Measurements from ENCODE around the gene ROR2.

ROR2 gene

GRCh38 chr9:91603932-91604331 is 346.1 kb downstream of the ROR2 start:
- DNase-seq = no peak

DNA sequence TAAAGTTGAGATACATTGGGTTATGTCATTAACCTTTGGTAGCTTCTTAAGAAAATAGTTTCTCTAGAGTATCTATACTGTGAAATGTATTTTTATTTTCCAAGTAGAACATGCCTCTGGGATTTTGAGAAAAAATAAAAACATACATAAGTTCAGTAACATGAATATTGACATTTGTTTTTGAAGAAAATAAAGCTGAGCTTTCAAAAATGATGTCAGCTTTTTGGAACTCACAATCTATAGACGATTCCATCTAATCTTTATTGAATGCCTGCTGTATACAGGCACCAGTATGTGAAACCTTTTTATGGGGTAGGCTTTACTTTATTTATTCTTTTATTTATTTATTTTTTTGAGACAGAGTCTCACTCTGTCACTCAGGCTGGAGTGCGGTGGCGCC is 350.5 kb downstream of the ROR2 start:
- no peak for DNase-seq

DNA sequence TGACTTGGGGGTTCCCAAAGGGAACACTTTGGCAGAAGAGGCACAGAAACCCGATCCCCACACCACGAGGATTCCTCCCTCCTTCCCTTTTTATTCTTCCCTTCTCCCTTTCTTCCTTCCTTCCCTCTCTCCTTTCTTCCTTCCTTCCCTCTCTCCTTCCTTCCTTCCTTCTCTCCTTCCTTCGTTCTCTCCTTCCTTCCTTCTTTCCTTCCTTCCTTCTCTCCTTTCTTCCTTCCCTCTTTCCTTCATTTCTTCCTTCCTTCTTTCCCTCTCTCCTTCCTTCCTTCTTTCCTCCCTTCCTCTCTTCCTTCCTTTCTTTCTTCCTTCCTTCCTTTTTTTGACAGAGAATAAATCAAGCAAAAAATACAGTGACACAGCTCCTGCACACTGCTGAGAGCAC is 358.4 kb downstream of the ROR2 start:
- DNase-seq = no peak

DNA sequence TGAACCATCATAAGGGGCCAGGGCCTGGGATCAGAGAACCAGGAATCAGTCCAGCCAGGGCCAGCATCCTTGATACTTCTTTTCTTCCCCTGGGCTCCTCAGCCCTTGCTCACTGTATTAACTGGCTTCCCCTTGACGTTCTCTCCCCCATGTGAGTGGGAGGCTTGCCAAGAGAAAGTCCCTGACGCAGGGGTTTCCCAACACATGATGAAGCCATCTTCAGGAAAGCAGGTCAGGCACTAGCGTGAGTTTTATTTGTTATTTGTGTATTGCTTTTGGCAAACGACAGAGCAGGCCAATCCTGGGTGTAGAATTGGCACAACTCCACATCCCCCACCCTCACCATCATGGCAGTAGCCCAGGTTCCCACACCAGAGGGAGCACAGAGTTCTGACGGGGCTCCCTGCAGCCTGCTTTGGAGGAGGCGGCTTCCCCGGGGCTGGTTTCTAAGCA is 360.9 kb downstream of the ROR2 start:
- DNase-seq = no peak

- no peak for DNase-seq
Observed at GRCh38 chr9:91586282-91586681, 363.7 kb downstream of the ROR2 start.

GRCh38 chr9:91583966-91584365 is 366.1 kb downstream of the ROR2 start:
- DNase-seq = no peak

- no peak for DNase-seq
Observed at GRCh38 chr9:91583161-91583875, 366.7 kb downstream of the ROR2 start.

DNA sequence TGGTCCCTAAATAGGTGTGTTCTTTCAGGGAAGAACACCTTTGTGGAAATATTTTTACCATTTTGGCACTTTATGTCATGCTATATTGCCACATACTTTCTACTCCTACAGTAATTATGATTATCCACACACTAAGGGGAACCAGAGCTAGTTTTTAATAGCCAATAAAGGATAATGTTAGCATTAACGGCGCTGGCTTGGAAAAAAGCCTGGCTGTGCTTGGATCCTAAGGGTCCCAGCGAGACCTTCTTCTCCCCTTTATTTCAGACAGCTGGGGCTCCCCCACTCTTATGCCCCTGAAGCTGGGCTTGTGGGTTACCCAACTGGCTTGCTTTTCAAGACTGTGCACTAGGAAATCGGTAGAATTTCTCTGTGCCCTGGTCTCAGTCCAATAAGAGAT is 367.8 kb downstream of the ROR2 start:
- DNase-seq = no peak

DNA sequence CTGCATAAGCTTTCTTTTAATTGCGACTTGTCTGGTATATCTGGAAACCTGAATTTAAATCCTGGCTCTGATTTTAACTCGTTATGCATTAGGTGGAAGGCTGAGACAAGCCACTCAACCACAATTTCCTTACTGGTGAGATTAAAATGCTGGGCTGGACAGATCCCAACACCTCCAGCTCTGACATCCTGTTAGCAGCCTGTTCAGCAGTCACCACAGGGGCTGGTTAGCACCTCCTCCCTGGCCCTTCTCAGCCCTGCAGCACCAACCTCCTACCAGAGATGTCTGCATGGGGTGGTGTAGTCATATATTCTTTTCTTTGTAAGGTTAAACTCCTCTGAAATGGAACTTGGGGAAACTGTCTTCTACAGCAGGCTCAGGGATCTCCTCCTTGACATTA is 369.9 kb downstream of the ROR2 start:
- DNase-seq = no peak

GRCh38 chr9:91578911-91579310 is 371.1 kb downstream of the ROR2 start:
- DNase-seq = no peak

DNA sequence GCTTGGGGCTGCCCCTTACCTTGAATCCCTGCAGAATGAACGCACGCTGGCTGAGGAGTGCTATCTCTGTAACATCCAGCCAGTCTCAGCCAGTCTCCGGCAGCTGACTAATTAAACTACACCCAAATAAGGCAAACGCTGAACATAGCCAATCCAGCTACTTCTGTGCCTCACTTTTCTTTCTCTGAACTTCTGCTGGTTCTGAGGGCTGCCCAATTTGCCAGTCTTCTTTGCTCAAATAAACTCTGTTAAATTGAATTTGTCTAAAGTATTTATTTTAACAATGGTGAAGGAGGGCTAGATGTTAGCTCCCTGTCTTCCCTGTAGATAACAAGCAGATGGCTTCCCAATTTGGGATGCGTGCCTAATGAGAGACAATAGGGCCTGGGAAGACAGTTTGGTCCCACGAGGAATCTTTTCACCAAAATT is 372.4 kb downstream of the ROR2 start:
- DNase-seq = no peak

- no peak for DNase-seq
Observed at GRCh38 chr9:91572811-91573210, 377.2 kb downstream of the ROR2 start.

DNA sequence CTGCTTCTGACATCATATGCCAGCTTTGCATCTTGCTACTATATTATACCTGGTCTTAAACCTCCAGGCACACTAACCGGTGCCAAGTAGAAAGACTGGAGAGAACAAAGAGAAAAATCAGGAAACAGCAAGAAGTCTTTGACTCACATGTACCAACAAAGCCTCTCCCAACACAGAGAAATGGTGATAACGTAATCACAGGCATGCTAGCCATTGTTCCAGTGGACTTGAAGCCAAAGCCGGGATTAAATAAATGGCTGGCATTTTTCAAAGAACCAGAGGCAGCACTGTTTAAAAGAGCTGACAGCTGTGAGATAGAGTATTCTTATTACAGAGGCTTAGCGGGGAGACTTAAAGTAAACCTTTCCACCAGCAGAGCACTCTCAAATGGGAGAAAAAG is 378.0 kb downstream of the ROR2 start:
- no peak for DNase-seq

- no peak for DNase-seq
Observed at GRCh38 chr9:91571036-91571435, 379.0 kb downstream of the ROR2 start.

- DNase-seq = no peak
Observed at GRCh38 chr9:91567642-91568274, 382.3 kb downstream of the ROR2 start.

DNA sequence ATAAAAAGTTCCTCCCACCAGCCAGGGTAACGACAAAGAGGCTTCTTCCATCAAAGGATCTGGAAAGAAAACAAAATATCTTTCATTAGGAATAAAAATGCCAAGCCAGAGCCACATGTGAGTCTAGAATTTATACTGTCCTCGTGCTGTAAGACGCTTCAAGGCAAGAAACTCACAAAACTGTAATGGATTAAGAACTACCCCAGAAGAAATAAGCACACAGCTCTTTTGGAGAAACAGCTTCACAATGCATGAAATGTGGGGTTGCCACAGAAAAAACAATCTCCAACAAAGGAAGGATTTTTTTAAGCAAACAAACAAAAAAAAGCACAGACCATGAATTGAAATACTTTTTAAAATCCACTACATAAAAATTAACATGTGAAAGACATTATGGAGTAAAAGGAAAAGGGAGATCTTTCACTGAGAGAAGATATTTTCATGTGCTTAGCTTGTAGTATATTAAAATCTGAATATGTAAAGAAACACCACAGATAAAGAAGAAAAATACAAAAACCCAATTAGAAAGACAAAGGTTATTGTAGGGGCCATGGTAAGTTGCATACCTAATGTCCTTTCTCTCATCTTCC is 385.9 kb downstream of the ROR2 start:
- no peak for DNase-seq

DNA sequence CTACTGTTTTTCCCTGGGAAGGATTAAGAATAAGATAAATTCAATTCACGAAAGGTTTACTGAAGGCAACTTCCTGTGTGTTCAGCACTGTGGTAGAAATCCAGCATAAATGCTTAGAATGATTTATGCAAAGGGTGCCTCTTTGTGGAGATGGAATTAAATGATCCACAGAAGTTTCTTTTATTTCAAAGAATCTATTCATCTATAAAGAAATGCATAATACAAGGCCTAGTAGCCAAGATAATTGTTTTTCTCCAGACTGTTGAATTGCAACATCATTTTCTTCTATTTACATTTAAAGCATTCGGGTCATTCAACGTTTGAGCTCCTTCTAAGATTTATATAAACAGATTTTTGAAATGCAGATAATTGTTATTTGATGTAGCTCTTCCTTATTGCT is 387.6 kb downstream of the ROR2 start:
- no peak for DNase-seq

GRCh38 chr9:91560301-91560700 is 389.7 kb downstream of the ROR2 start:
- no peak for DNase-seq

DNA sequence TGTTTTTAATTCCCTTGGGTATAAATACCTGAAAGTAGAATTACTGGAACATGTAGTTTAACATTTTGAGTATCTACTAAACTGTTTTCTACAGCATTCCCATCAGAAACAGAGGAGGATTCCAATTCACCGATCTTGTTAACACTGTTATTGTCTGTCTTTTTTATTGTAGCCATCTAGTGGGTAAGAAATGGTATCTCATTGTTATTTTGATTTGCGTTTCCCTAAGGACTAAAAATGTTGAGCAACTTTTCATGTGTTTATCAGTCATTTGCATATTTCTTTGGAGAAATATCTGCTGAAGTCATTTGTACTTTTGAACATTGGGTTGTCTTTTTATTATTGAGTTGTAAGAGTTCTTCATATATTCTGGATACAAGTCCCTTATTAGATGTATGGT is 391.1 kb downstream of the ROR2 start:
- no peak for DNase-seq

- DNase-seq = no peak
Observed at GRCh38 chr9:91558395-91558794, 391.6 kb downstream of the ROR2 start.

DNA sequence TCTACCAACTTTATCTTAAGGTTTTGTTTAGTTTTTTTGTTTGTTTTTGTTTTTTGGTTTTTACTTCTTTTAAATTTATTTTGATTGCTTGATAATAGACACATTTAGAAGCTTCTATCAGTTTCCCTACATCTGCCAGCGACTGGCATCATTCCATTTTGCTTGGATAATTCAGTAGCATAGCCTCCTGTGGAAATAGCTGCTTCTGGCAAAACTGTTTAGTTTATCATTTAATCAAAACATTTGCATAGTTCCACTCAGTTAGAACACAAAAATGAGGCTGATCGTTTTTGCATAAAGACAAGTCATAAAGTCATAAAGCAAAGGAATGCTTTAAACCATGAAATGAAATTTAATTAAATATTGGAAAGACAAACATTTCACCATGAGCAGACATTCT is 392.7 kb downstream of the ROR2 start:
- DNase-seq = no peak

DNA sequence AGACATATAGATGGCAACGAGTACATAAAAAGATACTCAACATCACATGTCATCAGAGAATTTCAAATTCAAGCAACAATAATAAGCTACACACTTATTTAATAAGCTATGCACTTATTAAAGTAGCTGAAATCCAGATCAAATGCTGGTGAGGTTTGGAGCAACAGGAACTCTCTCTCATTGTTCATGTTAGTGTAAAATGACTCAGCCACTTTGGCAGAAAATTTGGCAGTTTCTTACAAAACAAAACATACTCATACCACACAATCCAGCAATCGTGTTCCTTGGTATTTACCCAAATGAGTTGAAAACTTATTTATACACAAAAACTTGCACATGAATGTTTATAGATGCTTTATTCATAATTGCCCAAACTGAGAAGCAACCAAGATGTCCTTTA is 394.9 kb downstream of the ROR2 start:
- DNase-seq = no peak

GRCh38 chr9:91549177-91549576 is 400.9 kb downstream of the ROR2 start:
- no peak for DNase-seq

- DNase-seq = no peak
Observed at GRCh38 chr9:91547081-91547480, 402.9 kb downstream of the ROR2 start.
